Colonic mucosa (tissue), 4 donors: ENCODE results near the gene HLA-DPB1. TPM values are rescaled to one million over a fixed set of nuclear protein-coding genes. Genes with fewer than 3 reads are reported as not detected.

Experiments
- DNase-seq: peaks from one replicate; pipeline ENCODE4 v3.0.0-alpha.2; 2020
- H3K27ac ChIP-seq: fragments of 200-600 bp; one replicate; pipeline ENCODE4 v1.8.0; 2021
- H3K27me3 ChIP-seq: fragments of 200-600 bp; one replicate; pipeline ENCODE4 v1.8.0; 2021
- H3K36me3 ChIP-seq: fragments of 200-600 bp; one replicate; pipeline ENCODE4 v1.8.0; 2021
- H3K4me1 ChIP-seq: fragments of 200-600 bp; one replicate; pipeline ENCODE4 v1.8.0; 2021; ENCODE audit warnings: mild to moderate bottlenecking
- H3K4me3 ChIP-seq: fragments of 200-600 bp; one replicate; pipeline ENCODE4 v1.8.0; 2021
- H3K9ac ChIP-seq, 2 donors: one replicate each; pipeline ENCODE4 v1.7.0; 2013; ENCODE audit warnings: control low read depth in 2 of 2, low read depth in 2 of 2, low read length in 2 of 2
- H3K9me3 ChIP-seq: fragments of 200-600 bp; one replicate; pipeline ENCODE4 v1.8.0; 2021
- intact Hi-C: fragments of 100-400 bp; cut with DNase I; formaldehyde crosslinking; loops from one replicate; pipeline ENCODE4 v1.14.1; 2022
- total RNA-seq, 2 donors: library from RNA; stranded (reverse); fragmentation: NEBNext Ultra II Directional in 1 of 2; extraction: Animal tissue kit (Norgen Biotek cat#: 25700) in 1 of 2; gene quantifications; one replicate each; pipeline ENCODE4 v1.2.1, GENCODE V29; 2021
- TF ChIP-seq, protein P1 (sequence below): fragments of 200-600 bp; IDR thresholded peaks from one replicate; pipeline ENCODE4 v1.8.0; 2022; ENCODE audit warnings: antibody characterized with exemption, mild to moderate bottlenecking
- donor health status: healthy.
- donor health status: DM: no; HTN: no; CAD: no.
- donor health status: DM: no; HTN: no; CAD: no.

The HLA-DPB1 gene
- 10 to 100 TPM; 21.3 to 53.5 TPM for total RNA-seq

DNA sequence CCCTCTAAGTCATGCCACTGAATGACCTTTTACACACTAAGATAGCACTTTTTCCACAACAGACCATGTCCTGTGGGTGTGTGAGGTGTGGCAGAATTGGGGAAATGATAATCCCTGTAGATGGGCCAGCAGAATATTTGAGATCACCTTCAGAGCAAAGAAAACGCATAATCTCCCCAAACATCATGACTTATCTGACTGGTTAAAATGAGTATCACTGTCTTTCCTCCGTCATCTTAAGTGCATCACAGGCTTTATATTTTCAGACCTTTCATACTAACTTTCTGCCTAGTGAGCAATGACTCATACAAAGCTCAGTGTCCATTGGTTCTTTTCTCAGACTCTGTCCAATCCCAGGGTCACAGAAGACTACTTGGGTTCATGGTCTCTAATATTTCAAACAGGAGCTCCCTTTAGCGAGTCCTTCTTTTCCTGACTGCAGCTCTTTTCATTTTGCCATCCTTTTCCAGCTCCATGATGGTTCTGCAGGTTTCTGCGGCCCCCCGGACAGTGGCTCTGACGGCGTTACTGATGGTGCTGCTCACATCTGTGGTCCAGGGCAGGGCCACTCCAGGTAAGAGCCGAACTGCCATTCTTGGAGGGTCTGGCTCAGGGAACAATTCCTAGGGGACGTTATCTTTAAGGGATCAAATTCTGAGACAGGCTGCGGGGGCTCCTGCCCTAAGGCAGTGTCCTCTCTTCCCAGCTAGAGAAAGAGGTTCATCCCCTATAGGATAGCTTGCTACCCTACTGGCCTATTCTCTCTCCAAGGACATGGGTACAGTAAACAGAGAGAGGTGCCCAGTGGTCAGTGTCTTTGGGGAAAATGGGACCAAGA, at the start of gene HLA-DPB1:
TSS of gene HLA-DPB1 (plus strand) at position 423 of the 838 bp plus-strand sequence. CDS start at position 475, 52 bp downstream.
- no peaks in the 10 kb centered on the region for H3K27me3 ChIP-seq
- no peak for DNase-seq
- intact Hi-C loops, result no loop called here
- peak within 1 kb of the TSS; percentile 19 for H3K4me3 ChIP-seq
- H3K4me1 ChIP-seq, result no peaks in the 10 kb centered on the region
- TF ChIP-seq, protein P1, sequence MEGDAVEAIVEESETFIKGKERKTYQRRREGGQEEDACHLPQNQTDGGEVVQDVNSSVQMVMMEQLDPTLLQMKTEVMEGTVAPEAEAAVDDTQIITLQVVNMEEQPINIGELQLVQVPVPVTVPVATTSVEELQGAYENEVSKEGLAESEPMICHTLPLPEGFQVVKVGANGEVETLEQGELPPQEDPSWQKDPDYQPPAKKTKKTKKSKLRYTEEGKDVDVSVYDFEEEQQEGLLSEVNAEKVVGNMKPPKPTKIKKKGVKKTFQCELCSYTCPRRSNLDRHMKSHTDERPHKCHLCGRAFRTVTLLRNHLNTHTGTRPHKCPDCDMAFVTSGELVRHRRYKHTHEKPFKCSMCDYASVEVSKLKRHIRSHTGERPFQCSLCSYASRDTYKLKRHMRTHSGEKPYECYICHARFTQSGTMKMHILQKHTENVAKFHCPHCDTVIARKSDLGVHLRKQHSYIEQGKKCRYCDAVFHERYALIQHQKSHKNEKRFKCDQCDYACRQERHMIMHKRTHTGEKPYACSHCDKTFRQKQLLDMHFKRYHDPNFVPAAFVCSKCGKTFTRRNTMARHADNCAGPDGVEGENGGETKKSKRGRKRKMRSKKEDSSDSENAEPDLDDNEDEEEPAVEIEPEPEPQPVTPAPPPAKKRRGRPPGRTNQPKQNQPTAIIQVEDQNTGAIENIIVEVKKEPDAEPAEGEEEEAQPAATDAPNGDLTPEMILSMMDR, result no peak
- peak within 1 kb of the TSS; percentile 44 to 46 for H3K9ac ChIP-seq
- peak within 1 kb of the TSS; percentile 9 for H3K27ac ChIP-seq
- H3K9me3 ChIP-seq, result no peaks in the 10 kb centered on the region
- no peaks in the 10 kb centered on the region for H3K36me3 ChIP-seq

DNA sequence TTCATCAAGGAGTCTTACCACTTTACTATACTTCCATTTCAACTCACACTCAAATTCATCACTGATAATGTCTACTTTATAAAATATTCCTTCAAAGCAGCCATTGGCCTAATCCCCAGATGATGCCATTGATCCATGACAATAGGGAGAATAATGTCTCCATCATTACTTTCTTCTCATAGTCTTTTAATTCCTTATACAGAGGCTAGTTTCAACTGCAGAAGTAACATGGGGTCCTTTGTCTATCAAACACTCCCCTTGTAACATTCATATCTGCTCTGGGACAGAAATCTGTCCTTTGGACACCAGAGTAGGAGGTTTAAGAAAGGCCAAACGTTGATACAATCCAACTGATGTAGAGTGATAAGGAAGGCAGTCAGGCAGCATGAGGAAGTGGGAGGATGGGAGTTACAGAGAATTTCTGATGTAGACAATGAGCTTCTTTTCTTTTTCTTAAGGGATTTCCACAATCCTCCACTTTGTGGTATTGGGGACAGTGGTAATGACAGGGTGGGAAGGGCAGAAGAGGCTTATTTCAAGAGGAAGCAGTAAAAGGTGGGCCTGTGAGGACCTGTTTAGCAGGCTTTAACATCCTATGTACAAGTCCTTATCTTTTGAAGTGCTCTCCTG, 47.5 kb upstream of the HLA-DPB1 start:
- Histone ChIP-seq H3K9ac (no peak overlapping the region), H3K4me3 (no peak overlapping the region), H3K9me3 (no peaks in the 10 kb centered on the region), H3K27ac (peak overlapping the region; percentile 7), H3K36me3 (no peaks in the 10 kb centered on the region), H3K4me1 (no peaks in the 10 kb centered on the region), H3K27me3 (no peaks in the 10 kb centered on the region)
- TF ChIP-seq, protein P1, result no peak
- no peak for DNase-seq
- intact Hi-C loops, result no loop called here

DNA sequence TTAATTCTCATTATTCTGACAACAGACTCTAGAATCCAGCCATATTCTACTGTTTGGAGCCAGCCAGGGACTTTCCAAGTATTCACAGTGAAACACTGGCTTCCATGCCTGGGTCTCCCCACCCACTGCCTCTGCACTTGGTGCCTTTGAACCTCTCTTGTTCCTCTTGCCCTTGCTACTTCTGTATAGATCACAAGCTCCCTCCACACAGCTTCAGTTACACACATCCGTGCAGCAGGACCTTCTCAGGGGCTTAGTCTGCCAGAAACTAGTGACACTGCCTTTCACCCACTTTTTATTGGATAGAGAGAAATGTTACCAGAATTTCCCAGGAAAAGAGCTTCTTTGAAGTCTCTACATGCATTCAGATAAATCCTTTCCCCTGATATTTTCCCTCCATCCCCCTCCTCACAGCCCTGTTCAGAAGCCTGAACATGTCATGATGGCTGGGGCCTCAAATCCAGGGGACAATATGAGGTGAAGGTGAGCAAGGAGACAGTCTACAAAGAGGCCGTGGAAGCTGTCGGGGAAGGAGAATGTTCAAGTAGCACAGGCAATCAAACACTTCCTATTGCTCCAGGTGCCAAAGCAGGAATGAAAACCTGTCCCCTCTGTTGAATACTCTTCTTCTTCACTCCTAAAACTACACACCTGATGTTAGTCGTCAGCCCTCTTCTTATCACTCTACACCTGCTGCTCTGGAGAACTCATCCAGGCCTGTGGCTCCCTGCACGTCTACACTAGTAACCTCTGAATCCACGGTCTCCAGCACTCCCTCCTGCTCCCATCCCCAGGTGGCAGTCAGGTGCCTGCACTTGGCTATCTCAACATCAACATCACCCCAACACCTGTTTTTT, 46.2 kb upstream of the HLA-DPB1 start:
- intact Hi-C loops, result no loop called here
- Histone ChIP-seq H3K36me3 (no peaks in the 10 kb centered on the region), H3K4me3 (no peak overlapping the region), H3K9ac (peak overlapping the region in 1 of 2 donors; percentile 31), H3K27me3 (no peaks in the 10 kb centered on the region), H3K9me3 (no peaks in the 10 kb centered on the region), H3K4me1 (no peaks in the 10 kb centered on the region), H3K27ac (peak overlapping the region; percentile 28)
- TF ChIP-seq, protein P1, result no peak
- no peak for DNase-seq

DNA sequence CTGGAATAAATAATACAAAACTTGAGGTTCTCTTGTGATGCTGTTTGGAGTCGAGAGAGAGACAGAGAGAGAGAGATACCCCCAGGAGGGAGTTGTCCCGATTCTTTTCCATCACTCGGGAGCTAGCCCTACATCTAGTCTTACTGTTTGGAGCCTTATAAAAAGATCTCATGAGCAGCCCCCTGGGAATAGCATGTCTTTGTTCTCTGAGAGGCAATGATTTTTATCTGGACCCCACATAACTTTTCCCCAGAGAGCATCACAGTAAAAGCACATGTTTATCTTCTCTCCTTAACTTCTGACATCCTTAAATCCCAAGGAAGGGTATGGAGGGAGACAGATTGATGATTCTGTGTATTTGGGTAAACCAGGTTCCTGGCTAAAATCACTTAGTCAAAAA, 45.5 kb upstream of the HLA-DPB1 start:
- intact Hi-C loops, result no loop called here

More for the DNA sequence above, 45.5 kb upstream of the HLA-DPB1 start:
- Histone ChIP-seq H3K36me3 (no peaks in the 10 kb centered on the region), H3K4me1 (no peaks in the 10 kb centered on the region), H3K27ac (peak overlapping the region; percentile 28), H3K9ac (no peak overlapping the region), H3K27me3 (no peaks in the 10 kb centered on the region), H3K4me3 (no peak overlapping the region), H3K9me3 (no peaks in the 10 kb centered on the region)
- TF ChIP-seq, protein P1, result no peak
- DNase-seq, result no peak
